IPS-15b (cell line): ENCODE results near the gene BCO2.

Source experiments
- H3K27me3 ChIP-seq: one replicate; pipeline ENCODE4 v1.6.1; 2013; ENCODE audit warnings: low read length; ENCODE audit not compliant: control insufficient read depth, insufficient read depth
- H3K36me3 ChIP-seq: one replicate; pipeline ENCODE4 v1.6.1; 2013; ENCODE audit warnings: low read length; ENCODE audit not compliant: control insufficient read depth, insufficient read depth
- H3K4me1 ChIP-seq: one replicate; pipeline ENCODE4 v1.6.1; 2013; ENCODE audit warnings: mild to moderate bottlenecking, low read length; ENCODE audit not compliant: control insufficient read depth, insufficient read depth
- H3K4me3 ChIP-seq: one replicate; pipeline ENCODE4 v1.5.1; 2013; ENCODE audit warnings: low read depth, low read length
- H3K9ac ChIP-seq: one replicate; pipeline ENCODE4 v1.6.1; 2013; ENCODE audit warnings: low read depth, mild to moderate bottlenecking, low read length
- H3K9me3 ChIP-seq: one replicate; pipeline ENCODE4 v1.6.1; 2013; ENCODE audit warnings: mild to moderate bottlenecking, low read length; ENCODE audit not compliant: control insufficient read depth, insufficient read depth

BCO2 gene

GRCh38 chr11:112222303-112222702 is 47.0 kb downstream of the BCO2 start:
- H3K4me1 ChIP-seq, result no peaks in the 10 kb centered on the region
- H3K9me3 ChIP-seq, result no peaks in the 10 kb centered on the region
- no peaks in the 10 kb centered on the region for H3K36me3 ChIP-seq
- no peaks in the 10 kb centered on the region for H3K27me3 ChIP-seq
- H3K4me3 ChIP-seq, result no peak overlapping the region
- H3K9ac ChIP-seq, result no peak overlapping the region

- H3K4me1 ChIP-seq, result no peaks in the 10 kb centered on the region
- no peaks in the 10 kb centered on the region for H3K36me3 ChIP-seq
- H3K9ac ChIP-seq, result no peak overlapping the region
- H3K9me3 ChIP-seq, result no peaks in the 10 kb centered on the region
- no peaks in the 10 kb centered on the region for H3K27me3 ChIP-seq
- H3K4me3 ChIP-seq, result no peak overlapping the region
Observed at GRCh38 chr11:112223121-112223520, 47.8 kb downstream of the BCO2 start.

DNA sequence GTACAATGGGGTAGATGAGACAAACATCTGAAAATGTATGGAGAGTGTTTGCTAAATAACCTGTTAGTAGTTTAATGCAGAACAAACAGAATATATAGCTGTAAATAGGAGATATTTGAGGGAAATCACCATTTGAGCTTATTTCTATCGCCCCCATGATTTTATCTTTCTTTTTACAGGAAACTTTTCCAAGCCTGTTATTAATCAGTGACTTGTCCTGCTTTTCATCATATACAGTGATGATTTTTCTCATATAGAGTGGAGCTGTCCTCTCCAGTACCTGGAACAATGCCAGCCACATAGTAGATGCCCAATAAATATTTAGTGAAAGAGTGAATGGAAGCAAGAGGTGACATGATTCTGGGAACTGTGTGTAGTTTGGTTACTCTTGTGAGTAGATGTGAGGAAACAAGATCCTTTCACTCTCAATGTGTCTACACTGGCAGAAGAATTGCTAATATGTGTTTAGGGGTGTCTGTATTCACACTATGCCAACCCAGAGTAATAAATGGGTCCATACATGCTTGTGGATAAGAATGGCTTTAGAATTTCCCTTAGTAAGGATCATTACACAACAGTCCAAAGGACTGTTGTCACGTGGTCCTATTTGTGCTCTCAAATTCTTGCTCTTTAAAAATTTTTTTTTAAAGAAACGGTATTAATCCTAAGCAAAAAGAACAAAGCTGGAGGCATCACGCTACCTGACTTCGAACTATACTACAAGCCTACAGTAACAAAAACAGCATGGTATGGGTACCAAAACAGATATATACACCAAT is 48.6 kb downstream of the BCO2 start:
- H3K9me3 ChIP-seq, result no peaks in the 10 kb centered on the region
- no peaks in the 10 kb centered on the region for H3K36me3 ChIP-seq
- H3K4me1 ChIP-seq, result no peaks in the 10 kb centered on the region
- no peaks in the 10 kb centered on the region for H3K27me3 ChIP-seq
- H3K9ac ChIP-seq, result no peak overlapping the region
- H3K4me3 ChIP-seq, result no peak overlapping the region

DNA sequence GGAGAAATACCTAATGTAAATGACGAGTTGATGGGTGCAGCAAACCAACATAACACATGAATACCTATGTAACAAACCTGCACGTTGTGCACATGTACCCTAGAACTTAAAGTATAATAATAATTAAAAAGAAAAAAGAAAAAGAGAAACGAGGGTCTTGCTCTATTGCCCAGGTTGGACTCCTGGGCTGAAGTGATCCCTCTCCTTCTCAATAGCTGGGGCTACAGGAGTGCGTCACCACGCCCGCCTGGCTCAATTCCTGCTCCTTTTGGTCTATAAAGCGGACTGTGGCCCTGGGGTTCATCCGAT is 50.4 kb downstream of the BCO2 start:
- Histone ChIP-seq H3K4me1 (no peaks in the 10 kb centered on the region), H3K27me3 (no peaks in the 10 kb centered on the region), H3K4me3 (peak overlapping the region; percentile 97), H3K9me3 (no peaks in the 10 kb centered on the region), H3K36me3 (no peaks in the 10 kb centered on the region), H3K9ac (peak overlapping the region; percentile 82)

DNA sequence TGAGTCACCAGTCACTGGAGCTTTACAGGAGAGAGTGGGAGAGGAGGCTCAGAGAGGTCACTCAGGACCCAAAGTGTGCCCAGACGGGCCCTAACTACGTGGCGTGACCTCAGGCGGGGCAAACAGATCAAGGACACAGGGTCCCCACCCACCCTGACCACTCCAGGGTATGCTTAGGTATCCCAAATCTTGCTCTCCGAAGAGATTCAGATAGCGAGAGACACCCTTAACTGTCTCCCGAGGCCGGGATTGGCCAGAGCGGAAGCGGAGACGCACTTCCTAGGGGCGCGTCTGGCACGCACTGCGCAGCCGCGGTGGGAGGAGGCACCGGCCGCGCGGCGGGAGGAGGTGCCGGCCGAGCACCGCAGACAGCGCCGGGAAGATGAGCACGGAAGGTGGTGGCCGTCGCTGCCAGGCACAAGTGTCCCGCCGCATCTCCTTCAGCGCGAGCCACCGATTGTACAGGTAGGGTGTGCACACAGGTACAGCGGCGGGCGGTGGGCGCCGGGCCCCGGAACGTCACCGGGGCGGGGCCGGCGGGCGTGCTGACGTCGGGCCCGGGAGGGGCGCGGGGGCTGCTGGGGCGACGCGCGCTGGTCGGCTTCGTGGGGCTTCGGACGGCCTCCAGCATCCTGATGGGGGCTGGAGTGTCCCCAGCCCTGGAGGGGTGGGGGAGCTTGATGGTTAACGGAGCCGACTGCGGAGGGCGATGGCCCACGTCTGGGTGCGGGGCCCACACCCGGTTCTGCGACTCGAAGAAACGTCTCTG is 50.9 kb downstream of the BCO2 start, which contains the start of gene PTS:
Gene PTS, plus strand, starts transcription at position 367 of the 769 bp plus-strand sequence. Its CDS starts 16 bp downstream, at position 383.
- no peaks in the 10 kb centered on the region for H3K4me1 ChIP-seq
- H3K4me3 ChIP-seq, result peak within 1 kb of the TSS; percentile 97
- H3K9me3 ChIP-seq, result no peaks in the 10 kb centered on the region
- peak within 1 kb of the TSS; percentile 82 for H3K9ac ChIP-seq
- H3K27me3 ChIP-seq, result no peaks in the 10 kb centered on the region
- no peaks in the 10 kb centered on the region for H3K36me3 ChIP-seq

DNA sequence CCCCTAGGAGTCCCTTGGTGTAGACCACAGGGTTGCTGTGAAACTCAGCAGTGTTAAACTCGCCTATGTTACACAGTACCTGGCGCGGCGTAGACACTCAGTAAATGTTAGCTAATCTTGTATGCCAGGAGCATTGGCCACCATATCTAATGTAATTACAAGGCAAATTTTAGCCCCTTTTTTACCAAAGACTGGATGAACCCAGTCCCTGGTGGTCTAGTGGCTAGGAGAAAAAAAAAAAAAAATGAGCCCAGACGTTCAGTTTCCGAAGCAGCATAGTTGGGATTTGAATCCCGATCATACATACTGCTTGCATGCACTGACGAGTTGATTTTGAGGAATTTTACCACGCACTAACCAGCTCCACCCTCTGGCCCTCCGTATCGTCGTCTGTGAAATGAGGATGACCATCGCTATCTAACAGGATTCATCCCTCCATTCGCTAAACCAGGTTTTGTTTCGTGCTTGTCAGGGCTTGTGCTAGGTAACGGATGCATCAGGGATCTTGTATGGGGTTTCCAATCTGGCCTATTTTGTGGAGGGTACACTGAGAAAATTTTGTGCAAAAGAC is 51.6 kb downstream of the BCO2 start:
- H3K27me3 ChIP-seq, result no peaks in the 10 kb centered on the region
- H3K4me1 ChIP-seq, result no peaks in the 10 kb centered on the region
- H3K4me3 ChIP-seq, result peak overlapping the region; percentile 97
- H3K9ac ChIP-seq, result peak overlapping the region; percentile 10
- H3K36me3 ChIP-seq, result no peaks in the 10 kb centered on the region
- no peaks in the 10 kb centered on the region for H3K9me3 ChIP-seq

GRCh38 chr11:112227471-112227870 is 52.2 kb downstream of the BCO2 start:
- no peaks in the 10 kb centered on the region for H3K27me3 ChIP-seq
- H3K9ac ChIP-seq, result peak overlapping the region; percentile 10
- H3K9me3 ChIP-seq, result no peaks in the 10 kb centered on the region

DNA sequence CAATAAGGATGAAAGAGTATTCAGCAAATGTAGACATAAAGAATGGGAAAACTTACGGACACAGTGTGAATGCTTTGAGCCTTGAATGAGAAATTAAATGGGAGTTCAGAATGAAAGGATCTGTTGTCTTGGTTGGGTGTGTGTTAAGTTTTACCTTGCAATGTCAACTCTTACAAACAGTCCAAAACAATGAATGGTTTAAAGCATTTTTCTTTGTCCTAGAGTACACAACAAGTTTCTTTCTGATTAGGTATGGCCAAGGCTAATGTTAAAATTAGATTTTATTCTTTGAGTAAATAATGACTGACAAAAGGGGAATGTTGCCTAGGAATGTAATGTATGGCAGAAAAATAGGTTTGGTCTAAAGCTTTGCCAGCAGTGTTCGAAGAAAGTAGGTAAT is 53.4 kb downstream of the BCO2 start:
- no peaks in the 10 kb centered on the region for H3K4me1 ChIP-seq
- H3K9me3 ChIP-seq, result no peaks in the 10 kb centered on the region
- H3K36me3 ChIP-seq, result no peaks in the 10 kb centered on the region
- no peak overlapping the region for H3K4me3 ChIP-seq
- H3K9ac ChIP-seq, result no peak overlapping the region
- no peaks in the 10 kb centered on the region for H3K27me3 ChIP-seq

More at GRCh38 chr11:112227471-112227870, 52.2 kb downstream of the BCO2 start:
- H3K4me3 ChIP-seq, result peak overlapping the region; percentile 97
- H3K36me3 ChIP-seq, result no peaks in the 10 kb centered on the region
- H3K4me1 ChIP-seq, result no peaks in the 10 kb centered on the region

DNA sequence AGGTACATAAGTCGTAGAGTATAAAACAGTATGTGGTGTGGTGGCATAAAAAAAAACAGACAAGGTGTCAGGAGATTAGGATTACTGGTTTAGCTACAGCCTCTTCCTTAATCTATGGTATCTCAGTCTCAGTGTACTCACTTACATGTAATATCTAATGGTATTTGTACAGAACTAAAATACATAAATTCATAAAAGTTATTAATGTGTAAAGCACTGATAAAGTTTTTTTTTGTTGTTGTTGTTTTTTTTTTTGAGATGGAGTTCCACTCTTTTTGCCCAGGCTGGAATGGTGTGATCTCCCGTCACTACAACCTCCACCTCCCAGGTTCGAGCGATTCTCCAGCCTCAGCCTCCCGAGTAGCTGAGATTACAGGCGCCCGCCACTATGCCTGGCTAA is 53.8 kb downstream of the BCO2 start:
- no peaks in the 10 kb centered on the region for H3K9me3 ChIP-seq
- H3K9ac ChIP-seq, result no peak overlapping the region
- no peak overlapping the region for H3K4me3 ChIP-seq
- H3K36me3 ChIP-seq, result no peaks in the 10 kb centered on the region
- H3K27me3 ChIP-seq, result no peaks in the 10 kb centered on the region
- H3K4me1 ChIP-seq, result no peaks in the 10 kb centered on the region

- H3K4me3 ChIP-seq, result no peak overlapping the region
- no peaks in the 10 kb centered on the region for H3K27me3 ChIP-seq
- H3K9ac ChIP-seq, result no peak overlapping the region
- no peaks in the 10 kb centered on the region for H3K36me3 ChIP-seq
- no peaks in the 10 kb centered on the region for H3K9me3 ChIP-seq
- H3K4me1 ChIP-seq, result no peaks in the 10 kb centered on the region
Observed at GRCh38 chr11:112229746-112230433, 54.6 kb downstream of the BCO2 start.

GRCh38 chr11:112231952-112232351 is 56.6 kb downstream of the BCO2 start:
- H3K4me3 ChIP-seq, result no peak overlapping the region
- no peaks in the 10 kb centered on the region for H3K4me1 ChIP-seq
- H3K9ac ChIP-seq, result no peak overlapping the region
- no peaks in the 10 kb centered on the region for H3K9me3 ChIP-seq
- H3K36me3 ChIP-seq, result no peaks in the 10 kb centered on the region
- H3K27me3 ChIP-seq, result no peaks in the 10 kb centered on the region
